Astrocyte of the cerebellum (primary cell): ENCODE results near the gene GNGT2.
A peak's percentile ranks its signal among the peaks of the same experiment; 100 is the strongest.
"Not testable (repeated sequence)": the region's sequence is repeated elsewhere in the genome, so short reads cannot be mapped to it uniquely, and the experiment has no call there.

ENCODE experiments used
- DNase-seq: peaks from one replicate; pipeline ENCODE4 v3.0.0-alpha.2; 2011; ENCODE audit warnings: low read depth
- H3K4me3 ChIP-seq: 2 replicates; pipeline ENCODE4 v1.5.1; 2011; ENCODE audit warnings: mild to moderate bottlenecking, low read depth, low read length, moderate library complexity
- in situ Hi-C: cut with HindIII; loops from 2 replicates; pipeline ENCODE4 v1.10.0; 2017; ENCODE audit warnings: low sequenced_read_pairs
- TF ChIP-seq, protein P1 (sequence below): IDR thresholded peaks from 2 replicates; pipeline ENCODE4 v1.5.1; 2012; ENCODE audit warnings: low read length, low read depth, moderate library complexity, mild to moderate bottlenecking; ENCODE audit errors: missing control alignments

GNGT2 gene

DNA sequence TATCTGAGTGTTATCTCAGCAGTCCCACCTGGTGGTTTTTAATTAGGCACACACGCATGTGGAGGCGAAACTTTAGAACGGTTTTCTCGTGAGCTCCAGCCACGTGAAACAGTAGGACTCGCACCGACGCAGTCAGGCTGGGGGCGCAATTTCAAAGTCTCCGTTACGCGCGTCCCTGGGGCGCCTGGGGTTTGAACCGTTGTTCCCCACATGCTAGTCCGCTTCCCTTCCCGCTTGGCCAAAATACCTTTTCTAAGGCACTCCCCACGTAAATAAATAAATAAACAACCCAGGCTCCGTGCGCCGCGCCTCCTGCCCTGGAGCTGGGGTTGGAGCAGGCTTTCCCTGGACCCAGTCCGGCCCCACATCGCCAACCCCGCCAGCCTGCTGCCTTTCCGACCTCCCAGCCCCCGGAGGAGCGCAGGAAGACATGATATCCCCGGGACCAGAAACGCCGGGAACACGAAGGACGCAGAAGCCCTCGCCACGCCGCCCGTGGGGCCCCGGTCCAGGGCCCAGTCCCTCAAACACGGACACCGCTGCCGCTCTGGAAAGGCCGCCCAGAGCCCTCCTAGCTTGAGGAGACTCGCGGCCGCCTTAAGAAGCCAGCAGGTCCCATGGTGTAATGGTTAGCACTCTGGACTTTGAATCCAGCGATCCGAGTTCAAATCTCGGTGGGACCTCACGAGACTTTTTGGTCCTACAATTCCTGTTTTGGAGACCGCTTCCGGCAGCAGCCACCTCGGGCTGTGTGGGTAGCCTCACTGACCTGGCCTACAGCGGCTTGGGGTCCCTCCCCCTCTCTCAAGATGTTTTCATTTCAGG lies 18.2 kb downstream of the GNGT2 start:
- peak overlapping the region; percentile 72 for H3K4me3 ChIP-seq
- peak; percentile 40 for DNase-seq
- TF ChIP-seq, protein P1, sequence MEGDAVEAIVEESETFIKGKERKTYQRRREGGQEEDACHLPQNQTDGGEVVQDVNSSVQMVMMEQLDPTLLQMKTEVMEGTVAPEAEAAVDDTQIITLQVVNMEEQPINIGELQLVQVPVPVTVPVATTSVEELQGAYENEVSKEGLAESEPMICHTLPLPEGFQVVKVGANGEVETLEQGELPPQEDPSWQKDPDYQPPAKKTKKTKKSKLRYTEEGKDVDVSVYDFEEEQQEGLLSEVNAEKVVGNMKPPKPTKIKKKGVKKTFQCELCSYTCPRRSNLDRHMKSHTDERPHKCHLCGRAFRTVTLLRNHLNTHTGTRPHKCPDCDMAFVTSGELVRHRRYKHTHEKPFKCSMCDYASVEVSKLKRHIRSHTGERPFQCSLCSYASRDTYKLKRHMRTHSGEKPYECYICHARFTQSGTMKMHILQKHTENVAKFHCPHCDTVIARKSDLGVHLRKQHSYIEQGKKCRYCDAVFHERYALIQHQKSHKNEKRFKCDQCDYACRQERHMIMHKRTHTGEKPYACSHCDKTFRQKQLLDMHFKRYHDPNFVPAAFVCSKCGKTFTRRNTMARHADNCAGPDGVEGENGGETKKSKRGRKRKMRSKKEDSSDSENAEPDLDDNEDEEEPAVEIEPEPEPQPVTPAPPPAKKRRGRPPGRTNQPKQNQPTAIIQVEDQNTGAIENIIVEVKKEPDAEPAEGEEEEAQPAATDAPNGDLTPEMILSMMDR, result peak; percentile 25
- in situ Hi-C loops, result no loop called here

GRCh38 chr17:49191409-49191916 lies 18.9 kb downstream of the GNGT2 start:
- TF ChIP-seq, protein P1, result no peak
- DNase-seq, result peak; percentile 9
- H3K4me3 ChIP-seq, result peak overlapping the region; percentile 72
- in situ Hi-C loops, result no loop called here

DNA sequence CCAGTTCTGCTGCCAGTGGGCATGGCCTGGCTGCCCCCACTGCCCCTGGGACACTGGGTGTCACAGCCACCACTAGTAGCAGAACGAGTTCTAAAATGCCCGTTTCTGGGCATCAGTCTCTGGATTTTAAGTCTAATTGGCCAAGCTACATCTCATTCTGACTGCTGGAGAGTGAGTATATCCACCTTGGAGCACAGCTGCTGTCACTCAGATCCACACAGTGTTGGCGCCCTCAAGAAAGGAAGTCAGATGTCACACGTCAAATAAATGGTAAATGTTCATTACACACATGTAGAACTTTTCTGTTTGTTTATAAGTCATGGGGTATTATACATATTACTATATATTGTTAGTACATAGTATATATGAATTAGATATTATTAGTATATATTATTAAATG lies 19.4 kb downstream of the GNGT2 start:
- in situ Hi-C loops, result no loop called here
- no peak for DNase-seq
- TF ChIP-seq, protein P1, result no peak
- H3K4me3 ChIP-seq, result no peak overlapping the region

DNA sequence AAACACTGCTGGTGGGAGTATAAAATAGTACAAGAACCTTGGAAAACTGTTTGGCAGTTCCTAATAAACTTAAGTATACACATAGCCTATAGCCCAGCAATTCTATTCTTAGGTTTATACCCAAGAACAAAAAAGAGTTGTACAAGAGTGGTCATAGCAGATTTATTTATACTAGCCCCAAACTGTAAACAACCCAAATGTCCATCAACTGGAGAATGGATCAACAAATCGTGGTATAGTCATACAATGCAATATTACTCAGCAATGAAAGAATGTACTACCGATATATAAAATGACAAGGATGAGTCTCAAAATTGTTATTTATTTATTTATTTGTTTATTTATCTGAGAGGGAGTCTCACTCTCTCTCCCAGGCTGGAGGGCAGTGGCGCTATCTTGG lies 23.1 kb downstream of the GNGT2 start:
- TF ChIP-seq, protein P1, result no peak
- no peak overlapping the region for H3K4me3 ChIP-seq
- no peak for DNase-seq
- in situ Hi-C loops, result no loop called here

- in situ Hi-C loops, DNase-seq, H3K4me3 ChIP-seq: not testable (repeated sequence)
These were observed 25.0 kb downstream of the GNGT2 start for GRCh38 chr17:49185381-49185780.

GRCh38 chr17:49184522-49184921 lies 25.9 kb downstream of the GNGT2 start:
- in situ Hi-C loops, DNase-seq, H3K4me3 ChIP-seq: not testable (repeated sequence)

DNA sequence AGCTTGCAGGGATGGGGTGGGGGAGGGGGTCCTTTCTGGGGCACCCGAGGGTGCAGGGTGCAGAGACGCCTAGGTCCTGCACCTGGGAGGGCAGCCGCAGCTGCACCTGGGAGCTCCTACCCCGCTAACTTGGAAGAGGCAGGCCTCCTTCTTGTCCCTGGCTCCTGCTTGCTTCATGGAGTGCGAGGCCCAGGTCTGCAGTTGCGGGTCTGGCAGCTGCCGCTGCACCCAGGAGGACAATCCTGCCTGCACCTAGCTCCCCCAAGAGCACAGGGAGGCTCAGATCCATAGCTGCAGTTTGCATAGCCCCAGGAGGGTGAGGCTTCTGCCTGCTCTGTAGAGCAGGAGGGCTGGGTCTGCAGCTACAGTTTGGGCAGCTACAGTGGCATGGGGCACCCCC lies 26.6 kb downstream of the GNGT2 start:
- TF ChIP-seq, protein P1, result no peak
- H3K4me3 ChIP-seq, result no peak overlapping the region
- no peak for DNase-seq
- in situ Hi-C loops, result no loop called here
